SK-N-SH treated with all-trans-retinoic acid at 6 μM for 48 hours (cell line): ENCODE results near the gene KDM5A.

Experiments
- CSDC2 ChIP-seq: fragments of 250-450 bp; sonication (Bioruptor Pico); IDR thresholded peaks from 2 replicates; pipeline ENCODE4 v1.5.0; 2020; ENCODE audit warnings: mild to moderate bottlenecking, moderate library complexity
- GLIS3 ChIP-seq: fragments of 250-450 bp; sonication (Bioruptor Pico); IDR thresholded peaks from 2 replicates; pipeline ENCODE4 v1.5.0; 2020; ENCODE audit warnings: mild to moderate bottlenecking, moderate library complexity
- RARB ChIP-seq: fragments of 250-450 bp; sonication (Bioruptor Pico); IDR thresholded peaks from 2 replicates; pipeline ENCODE4 v1.8.0; 2021; ENCODE audit warnings: mild to moderate bottlenecking, moderate library complexity
- TCF4 ChIP-seq: fragments of 250-450 bp; sonication (Bioruptor Pico); IDR thresholded peaks from 2 replicates; pipeline ENCODE4 v1.8.0; 2021; ENCODE audit warnings: mild to moderate bottlenecking, moderate library complexity, borderline replicate concordance
- ZFP3 ChIP-seq: fragments of 250-450 bp; sonication (Bioruptor Pico); IDR thresholded peaks from 2 replicates; pipeline ENCODE4 v1.5.0; 2020; ENCODE audit warnings: mild to moderate bottlenecking, moderate library complexity
- ZNF8 ChIP-seq: fragments of 450-650 bp; formaldehyde crosslinking; IDR thresholded peaks from 2 replicates; pipeline ENCODE4 v1.5.0; 2020; ENCODE audit warnings: mild to moderate bottlenecking, moderate library complexity
- TF ChIP-seq, protein P1 (sequence below): fragments of 250-450 bp; sonication (Bioruptor Pico); IDR thresholded peaks from 2 replicates; pipeline ENCODE4 v1.8.0; 2020; ENCODE audit warnings: mild to moderate bottlenecking, moderate library complexity, borderline replicate concordance
- TF ChIP-seq, protein P2 (sequence below): fragments of 250-450 bp; sonication (Bioruptor Pico); IDR thresholded peaks from 2 replicates; pipeline ENCODE4 v1.5.1; 2020; ENCODE audit warnings: low read depth, mild to moderate bottlenecking, moderate library complexity
- TF ChIP-seq, protein P3 (sequence below): fragments of 250-450 bp; sonication (Bioruptor Pico); IDR thresholded peaks from 2 replicates; pipeline ENCODE4 v1.5.0; 2020; ENCODE audit warnings: mild to moderate bottlenecking, moderate library complexity

DNA sequence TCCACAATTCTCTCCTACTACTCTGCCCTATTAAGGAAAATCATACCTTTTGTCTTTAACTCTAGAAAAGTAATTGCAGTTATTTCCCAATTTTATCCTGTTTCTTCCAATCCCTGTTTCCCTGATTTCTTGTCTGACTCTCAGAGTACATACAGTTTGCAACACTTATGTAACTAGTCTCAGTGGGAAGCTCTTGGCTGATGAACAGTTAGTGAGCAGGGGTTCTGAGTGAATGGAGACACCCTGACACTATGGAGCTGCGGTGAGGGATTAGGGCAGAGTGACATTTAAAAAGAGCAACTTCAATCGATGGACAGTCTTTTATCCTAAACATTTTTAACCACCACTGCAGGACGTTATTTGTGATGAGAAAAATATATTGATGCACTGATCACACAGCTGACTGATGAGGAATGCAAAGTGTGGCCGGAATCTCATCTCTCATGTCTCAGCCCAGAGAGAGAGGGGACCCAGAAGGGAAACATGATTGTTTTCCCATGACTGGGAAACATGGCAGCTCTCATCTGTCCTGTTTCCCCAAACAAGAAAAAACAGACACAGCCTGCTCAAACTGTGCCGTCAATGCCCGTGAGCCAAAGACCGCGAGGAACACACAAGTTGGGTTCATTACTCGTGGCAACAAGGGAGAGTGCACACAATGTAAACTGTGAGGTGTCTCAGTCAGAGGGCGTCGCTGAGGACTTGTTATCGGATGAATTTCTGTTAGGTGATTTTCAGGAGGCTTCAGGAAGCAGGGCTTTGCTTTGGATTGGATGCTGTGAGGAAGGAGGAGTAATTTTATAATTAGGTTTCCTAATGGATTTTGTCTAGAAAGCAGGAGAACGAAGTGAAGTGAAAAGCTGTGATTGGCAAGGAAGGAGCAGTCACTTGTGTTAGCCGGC, 121.3 kb downstream of the KDM5A start:
- TF ChIP-seq, protein P1, sequence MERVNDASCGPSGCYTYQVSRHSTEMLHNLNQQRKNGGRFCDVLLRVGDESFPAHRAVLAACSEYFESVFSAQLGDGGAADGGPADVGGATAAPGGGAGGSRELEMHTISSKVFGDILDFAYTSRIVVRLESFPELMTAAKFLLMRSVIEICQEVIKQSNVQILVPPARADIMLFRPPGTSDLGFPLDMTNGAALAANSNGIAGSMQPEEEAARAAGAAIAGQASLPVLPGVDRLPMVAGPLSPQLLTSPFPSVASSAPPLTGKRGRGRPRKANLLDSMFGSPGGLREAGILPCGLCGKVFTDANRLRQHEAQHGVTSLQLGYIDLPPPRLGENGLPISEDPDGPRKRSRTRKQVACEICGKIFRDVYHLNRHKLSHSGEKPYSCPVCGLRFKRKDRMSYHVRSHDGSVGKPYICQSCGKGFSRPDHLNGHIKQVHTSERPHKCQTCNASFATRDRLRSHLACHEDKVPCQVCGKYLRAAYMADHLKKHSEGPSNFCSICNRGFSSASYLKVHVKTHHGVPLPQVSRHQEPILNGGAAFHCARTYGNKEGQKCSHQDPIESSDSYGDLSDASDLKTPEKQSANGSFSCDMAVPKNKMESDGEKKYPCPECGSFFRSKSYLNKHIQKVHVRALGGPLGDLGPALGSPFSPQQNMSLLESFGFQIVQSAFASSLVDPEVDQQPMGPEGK (CRISPR knock-in tag) = no peak
- TF ChIP-seq, protein P2, sequence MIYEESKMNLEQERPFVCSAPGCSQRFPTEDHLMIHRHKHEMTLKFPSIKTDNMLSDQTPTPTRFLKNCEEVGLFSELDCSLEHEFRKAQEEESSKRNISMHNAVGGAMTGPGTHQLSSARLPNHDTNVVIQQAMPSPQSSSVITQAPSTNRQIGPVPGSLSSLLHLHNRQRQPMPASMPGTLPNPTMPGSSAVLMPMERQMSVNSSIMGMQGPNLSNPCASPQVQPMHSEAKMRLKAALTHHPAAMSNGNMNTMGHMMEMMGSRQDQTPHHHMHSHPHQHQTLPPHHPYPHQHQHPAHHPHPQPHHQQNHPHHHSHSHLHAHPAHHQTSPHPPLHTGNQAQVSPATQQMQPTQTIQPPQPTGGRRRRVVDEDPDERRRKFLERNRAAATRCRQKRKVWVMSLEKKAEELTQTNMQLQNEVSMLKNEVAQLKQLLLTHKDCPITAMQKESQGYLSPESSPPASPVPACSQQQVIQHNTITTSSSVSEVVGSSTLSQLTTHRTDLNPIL = no peak
- TF ChIP-seq, protein P3, sequence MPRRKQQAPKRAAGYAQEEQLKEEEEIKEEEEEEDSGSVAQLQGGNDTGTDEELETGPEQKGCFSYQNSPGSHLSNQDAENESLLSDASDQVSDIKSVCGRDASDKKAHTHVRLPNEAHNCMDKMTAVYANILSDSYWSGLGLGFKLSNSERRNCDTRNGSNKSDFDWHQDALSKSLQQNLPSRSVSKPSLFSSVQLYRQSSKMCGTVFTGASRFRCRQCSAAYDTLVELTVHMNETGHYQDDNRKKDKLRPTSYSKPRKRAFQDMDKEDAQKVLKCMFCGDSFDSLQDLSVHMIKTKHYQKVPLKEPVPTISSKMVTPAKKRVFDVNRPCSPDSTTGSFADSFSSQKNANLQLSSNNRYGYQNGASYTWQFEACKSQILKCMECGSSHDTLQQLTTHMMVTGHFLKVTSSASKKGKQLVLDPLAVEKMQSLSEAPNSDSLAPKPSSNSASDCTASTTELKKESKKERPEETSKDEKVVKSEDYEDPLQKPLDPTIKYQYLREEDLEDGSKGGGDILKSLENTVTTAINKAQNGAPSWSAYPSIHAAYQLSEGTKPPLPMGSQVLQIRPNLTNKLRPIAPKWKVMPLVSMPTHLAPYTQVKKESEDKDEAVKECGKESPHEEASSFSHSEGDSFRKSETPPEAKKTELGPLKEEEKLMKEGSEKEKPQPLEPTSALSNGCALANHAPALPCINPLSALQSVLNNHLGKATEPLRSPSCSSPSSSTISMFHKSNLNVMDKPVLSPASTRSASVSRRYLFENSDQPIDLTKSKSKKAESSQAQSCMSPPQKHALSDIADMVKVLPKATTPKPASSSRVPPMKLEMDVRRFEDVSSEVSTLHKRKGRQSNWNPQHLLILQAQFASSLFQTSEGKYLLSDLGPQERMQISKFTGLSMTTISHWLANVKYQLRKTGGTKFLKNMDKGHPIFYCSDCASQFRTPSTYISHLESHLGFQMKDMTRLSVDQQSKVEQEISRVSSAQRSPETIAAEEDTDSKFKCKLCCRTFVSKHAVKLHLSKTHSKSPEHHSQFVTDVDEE (CRISPR knock-in tag) = no peak
- TF ChIP-seq CSDC2 (CRISPR knock-in tag) (no peak), ZFP3 (CRISPR knock-in tag) (no peak), RARB (CRISPR knock-in tag) (no peak), TCF4 (CRISPR knock-in tag) (no peak), GLIS3 (CRISPR knock-in tag) (no peak), ZNF8 (CRISPR knock-in tag) (no peak)
